HCT116 (cell line): ENCODE measurements around the gene SDCCAG8. TPM values are rescaled to one million over a fixed set of nuclear protein-coding genes. Genes with fewer than 3 reads are reported as not detected.

Experiments
- ATAC-seq: fragments of 200-7000 bp; cut with Tn5 transposase; 2 replicates; pipeline ENCODE4 v1.9.1; 2020; ENCODE audit warnings: mild to moderate bottlenecking, moderate library complexity
- BruUV-seq: library from RNA; stranded (reverse); fragments of 400-500 nt; replicated peaks from 2 replicates; lab custom pipeline; 2021; lab: Mats Ljungman, UMichigan
- CTCF ChIA-PET: fragments of 300-600 bp; sonication (Branson Sonifier 250); formaldehyde crosslinking; loops from one replicate; lab custom pipeline; 2021; ENCODE audit warnings: antibody characterized with exemption; lab: Charles Lee
- POLR2A ChIA-PET: fragments of 300-600, 350-600 bp; sonication (Branson Sonifier 250); formaldehyde crosslinking; loops from one replicate; lab custom pipeline; 2021; ENCODE audit warnings: antibody characterized with exemption; lab: Charles Lee
- RAD21 ChIA-PET, 2 experiments: fragments of 300-600 bp; sonication (Branson Sonifier 250); formaldehyde crosslinking; loops; one replicate each; lab custom pipeline; 2023; ENCODE audit warnings: low total read pairs in 2 of 2; ENCODE audit not compliant: uncharacterized antibody in 2 of 2, unreplicated experiment in 2 of 2, low non-redundant PET in 1 of 2; lab: Charles Lee
- DNase-seq: peaks from one replicate; pipeline ENCODE4 v3.0.0-alpha.2; 2010; ENCODE audit warnings: low read depth, low spot score
- H2AFZ ChIP-seq: fragments of 200-600 bp; shearing (Covaris generic), sonication (generic); 2 replicates; pipeline ENCODE4 v1.6.1; 2017; ENCODE audit warnings: low read depth, mixed run types, mixed read lengths, antibody characterized with exemption, low read length; ENCODE audit not compliant: poor library complexity, severe bottlenecking
- H3K27ac ChIP-seq: 2 replicates; pipeline ENCODE4 v1.5.1; 2012; ENCODE audit warnings: low read depth, low read length
- H3K27me3 ChIP-seq: fragments of 200-600 bp; sonication (generic); 2 replicates; pipeline ENCODE4 v1.6.1; 2016; ENCODE audit warnings: mixed run types, low read length, mixed read lengths; ENCODE audit not compliant: insufficient read depth
- H3K36me3 ChIP-seq, 2 experiments: fragments of 200-500 bp in 1 of 2; fragments of 200-600 bp in 1 of 2; sonication (Bioruptor generic) in 1 of 2; sonication (generic) in 1 of 2; 2 replicates each; pipeline versions ENCODE4 v1.5.1 to v1.6.1; 2014 to 2016; ENCODE audit warnings: low read length in 2 of 2, inconsistent platforms in 1 of 2, mixed read lengths in 1 of 2, mixed run types in 1 of 2; ENCODE audit not compliant: insufficient read depth in 2 of 2, control insufficient read depth in 1 of 2
- H3K4me1 ChIP-seq, 2 experiments: fragments of 200-600 bp in 1 of 2; sonication (generic) in 1 of 2; 2 replicates each; pipeline versions ENCODE4 v1.5.1 to v1.6.1; 2012 to 2017; ENCODE audit warnings: low read length in 2 of 2, inconsistent platforms in 1 of 2, mild to moderate bottlenecking in 1 of 2, mixed read lengths in 1 of 2, mixed run types in 1 of 2, moderate library complexity in 1 of 2; ENCODE audit not compliant: insufficient read depth in 2 of 2, control insufficient read depth in 1 of 2
- H3K4me2 ChIP-seq: fragments of 200-600 bp; sonication (generic); 2 replicates; pipeline ENCODE4 v1.6.1; 2017; ENCODE audit warnings: mixed run types, low read length, mixed read lengths
- H3K4me3 ChIP-seq, 2 experiments: fragments of 200-600 bp in 1 of 2; sonication (generic) in 1 of 2; replicated peaks in 1 of 2; 2 replicates each; pipeline ENCODE4 v1.5.1; 2011 to 2016; ENCODE audit warnings: low read length in 2 of 2, control low read depth in 1 of 2, low read depth in 1 of 2, mild to moderate bottlenecking in 1 of 2, mixed read lengths in 1 of 2, mixed run types in 1 of 2
- H3K79me2 ChIP-seq: fragments of 200-600 bp; sonication (generic); 2 replicates; pipeline ENCODE4 v1.6.1; 2017; ENCODE audit warnings: mild to moderate bottlenecking, mixed run types, low read length, moderate library complexity, mixed read lengths; ENCODE audit not compliant: insufficient read depth
- H3K9ac ChIP-seq: fragments of 200-600 bp; sonication (generic); 2 replicates; pipeline ENCODE4 v1.6.1; 2016; ENCODE audit warnings: low read length, mixed read lengths
- H3K9me2 ChIP-seq: fragments of 200-600 bp; sonication (generic), shearing (Covaris generic); 2 replicates; pipeline ENCODE4 v1.6.1; 2017; ENCODE audit warnings: mixed run types, mild to moderate bottlenecking, moderate library complexity; ENCODE audit not compliant: insufficient read depth
- H3K9me3 ChIP-seq, 2 experiments: fragments of 200-500 bp in 1 of 2; fragments of 200-600 bp in 1 of 2; sonication (Bioruptor generic) in 1 of 2; sonication (generic) in 1 of 2; 2 replicates each; pipeline ENCODE4 v1.6.1; 2014 to 2017; ENCODE audit warnings: low read length in 2 of 2, mixed read lengths in 2 of 2, inconsistent platforms in 1 of 2, low read depth in 1 of 2, mild to moderate bottlenecking in 1 of 2, mixed run types in 1 of 2, moderate library complexity in 1 of 2; ENCODE audit not compliant: control insufficient read depth in 1 of 2, insufficient read depth in 1 of 2
- H4K20me1 ChIP-seq: fragments of 200-600 bp; sonication (generic), shearing (Covaris generic); 2 replicates; pipeline ENCODE4 v1.6.1; 2017; ENCODE audit warnings: mixed run types, mild to moderate bottlenecking, moderate library complexity; ENCODE audit not compliant: insufficient read depth
- CEBPB ChIP-seq: IDR thresholded peaks from 2 replicates; pipeline ENCODE4 v1.6.1; 2012; ENCODE audit warnings: low read depth
- EGR1 ChIP-seq: IDR thresholded peaks from 2 replicates; pipeline ENCODE4 v1.6.1; 2012; ENCODE audit warnings: low read depth
- ELF1 ChIP-seq: IDR thresholded peaks from 2 replicates; pipeline ENCODE4 v1.6.1; 2012; ENCODE audit warnings: low read depth, borderline replicate concordance
- EZH2 ChIP-seq: fragments of 200-600 bp; sonication (generic); IDR thresholded peaks from 2 replicates; pipeline ENCODE4 v1.6.1; 2017; ENCODE audit warnings: antibody characterized with exemption, mixed run types
- EZH2phosphoT487 ChIP-seq: fragments of 200-600 bp; IDR thresholded peaks from 2 replicates; pipeline ENCODE4 v1.6.1; 2018; ENCODE audit warnings: antibody characterized with exemption, borderline replicate concordance
- FOSL1 ChIP-seq: IDR thresholded peaks from 2 replicates; pipeline ENCODE4 v1.6.1; 2012; ENCODE audit warnings: low read depth
- JUND ChIP-seq: IDR thresholded peaks from 2 replicates; pipeline ENCODE4 v1.6.1; 2012
- POLR2A ChIP-seq: IDR thresholded peaks from 2 replicates; pipeline ENCODE4 v1.7.0; 2011; ENCODE audit warnings: borderline replicate concordance; ENCODE audit not compliant: insufficient read depth, insufficient read length; ENCODE audit errors: extremely low read depth
- SP1 ChIP-seq: IDR thresholded peaks from 2 replicates; pipeline ENCODE4 v1.6.1; 2012; ENCODE audit warnings: low read depth
- TCF7L2 ChIP-seq: IDR thresholded peaks from 2 replicates; pipeline ENCODE4 v1.7.0; 2011; ENCODE audit warnings: borderline replicate concordance, inconsistent platforms; ENCODE audit not compliant: insufficient read depth, insufficient read length; ENCODE audit errors: extremely low read depth
- YY1 ChIP-seq: IDR thresholded peaks from 2 replicates; pipeline ENCODE4 v1.6.1; 2011; ENCODE audit warnings: low read length, low read depth, moderate library complexity, mild to moderate bottlenecking; ENCODE audit not compliant: insufficient replicate concordance; ENCODE audit errors: extremely low read depth
- ZNF274 ChIP-seq: fragments of 200-500 bp; sonication (Bioruptor generic); IDR thresholded peaks from 2 replicates; pipeline ENCODE4 v1.6.1; 2014; ENCODE audit warnings: mild to moderate bottlenecking, low read depth, low read length, inconsistent platforms
- intact Hi-C: fragments of 100-400 bp; cut with micrococcal nuclease; formaldehyde crosslinking; loops from 2 replicates; pipeline ENCODE4 v1.10.0; 2022
- total RNA-seq: library from RNA; stranded (reverse); gene quantifications from one replicate; pipeline ENCODE4 v1.2.1, GENCODE V29; 2021; ENCODE audit not compliant: unreplicated experiment
- TF ChIP-seq, protein P1 (sequence below): IDR thresholded peaks from 2 replicates; pipeline ENCODE4 v1.6.1; 2012; ENCODE audit warnings: low read depth
- TF ChIP-seq, protein P2 (sequence below): IDR thresholded peaks from 2 replicates; pipeline ENCODE4 v1.6.1; 2012
- TF ChIP-seq, protein P3 (sequence below), 3 experiments: fragments of 200-600 bp in 1 of 3; sonication (generic) in 1 of 3; IDR thresholded peaks in 2 of 3; conservative IDR thresholded peaks in 1 of 3; 2 replicates each; pipeline ENCODE4 v1.5.1; 2012 to 2017; ENCODE audit warnings: low read depth in 2 of 3, low read length in 2 of 3, antibody characterized with exemption in 1 of 3, borderline replicate concordance in 1 of 3, control low read depth in 1 of 3, mild to moderate bottlenecking in 1 of 3, mixed read lengths in 1 of 3, mixed run types in 1 of 3, moderate library complexity in 1 of 3; ENCODE audit not compliant: insufficient read depth in 1 of 3

The SDCCAG8 gene
- total RNA-seq, 1 experiment from 2014 or later = 38.2 TPM

DNA sequence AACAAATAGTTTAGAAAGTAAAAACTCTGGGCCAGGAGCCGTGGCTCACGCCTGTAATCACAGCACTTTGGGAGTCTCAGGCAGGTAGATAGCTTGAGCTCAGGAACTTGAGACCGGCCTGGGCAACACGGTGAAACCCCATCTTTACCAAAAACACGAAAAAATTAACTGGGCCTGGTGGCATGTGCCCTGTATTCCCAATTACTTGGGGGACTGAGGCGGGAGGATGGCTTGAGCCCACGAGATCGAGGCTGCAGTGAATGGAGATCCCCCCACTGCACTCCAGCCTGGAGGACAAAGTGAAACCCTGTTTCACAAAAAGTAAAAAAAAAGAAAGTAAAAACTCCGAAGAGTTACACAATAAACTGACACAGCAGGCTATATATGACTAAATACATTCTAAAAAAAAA lies 11.4 kb upstream of the SDCCAG8 start:
- Histone ChIP-seq H3K79me2 (peaks cover 87% of the 10 kb centered on the region), H3K4me3 (no peak overlapping the region), H3K4me2 (no peak overlapping the region), H3K4me1 (0 out of 4 replicates have a peak, but pooled peaks cover 0 to 5% of the 10 kb centered on the region in 2 experiments), H2AFZ (no peak overlapping the region), H4K20me1 (no peaks in the 10 kb centered on the region), H3K27me3 (no peaks in the 10 kb centered on the region), H3K9ac (no peak overlapping the region), H3K27ac (no peak overlapping the region), H3K36me3 (no peaks in the 10 kb centered on the region), H3K9me2 (no peaks in the 10 kb centered on the region), H3K9me3 (no peaks in the 10 kb centered on the region)
- no peak for DNase-seq
- intact Hi-C loops = no loop called here
- ChIA-PET RAD21 (no interaction called here), CTCF (no interaction called here), POLR2A (no interaction called here)
- TF ChIP-seq, protein P1, sequence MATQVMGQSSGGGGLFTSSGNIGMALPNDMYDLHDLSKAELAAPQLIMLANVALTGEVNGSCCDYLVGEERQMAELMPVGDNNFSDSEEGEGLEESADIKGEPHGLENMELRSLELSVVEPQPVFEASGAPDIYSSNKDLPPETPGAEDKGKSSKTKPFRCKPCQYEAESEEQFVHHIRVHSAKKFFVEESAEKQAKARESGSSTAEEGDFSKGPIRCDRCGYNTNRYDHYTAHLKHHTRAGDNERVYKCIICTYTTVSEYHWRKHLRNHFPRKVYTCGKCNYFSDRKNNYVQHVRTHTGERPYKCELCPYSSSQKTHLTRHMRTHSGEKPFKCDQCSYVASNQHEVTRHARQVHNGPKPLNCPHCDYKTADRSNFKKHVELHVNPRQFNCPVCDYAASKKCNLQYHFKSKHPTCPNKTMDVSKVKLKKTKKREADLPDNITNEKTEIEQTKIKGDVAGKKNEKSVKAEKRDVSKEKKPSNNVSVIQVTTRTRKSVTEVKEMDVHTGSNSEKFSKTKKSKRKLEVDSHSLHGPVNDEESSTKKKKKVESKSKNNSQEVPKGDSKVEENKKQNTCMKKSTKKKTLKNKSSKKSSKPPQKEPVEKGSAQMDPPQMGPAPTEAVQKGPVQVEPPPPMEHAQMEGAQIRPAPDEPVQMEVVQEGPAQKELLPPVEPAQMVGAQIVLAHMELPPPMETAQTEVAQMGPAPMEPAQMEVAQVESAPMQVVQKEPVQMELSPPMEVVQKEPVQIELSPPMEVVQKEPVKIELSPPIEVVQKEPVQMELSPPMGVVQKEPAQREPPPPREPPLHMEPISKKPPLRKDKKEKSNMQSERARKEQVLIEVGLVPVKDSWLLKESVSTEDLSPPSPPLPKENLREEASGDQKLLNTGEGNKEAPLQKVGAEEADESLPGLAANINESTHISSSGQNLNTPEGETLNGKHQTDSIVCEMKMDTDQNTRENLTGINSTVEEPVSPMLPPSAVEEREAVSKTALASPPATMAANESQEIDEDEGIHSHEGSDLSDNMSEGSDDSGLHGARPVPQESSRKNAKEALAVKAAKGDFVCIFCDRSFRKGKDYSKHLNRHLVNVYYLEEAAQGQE = no peak
- TF ChIP-seq, protein P2, sequence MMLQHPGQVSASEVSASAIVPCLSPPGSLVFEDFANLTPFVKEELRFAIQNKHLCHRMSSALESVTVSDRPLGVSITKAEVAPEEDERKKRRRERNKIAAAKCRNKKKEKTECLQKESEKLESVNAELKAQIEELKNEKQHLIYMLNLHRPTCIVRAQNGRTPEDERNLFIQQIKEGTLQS = no peak
- TF ChIP-seq POLR2A (no peak), EGR1 (no peak), EZH2 (no peak), CEBPB (no peak), ZNF274 (no peak), SP1 (no peak), JUND (no peak), FOSL1 (no peak), EZH2phosphoT487 (no peak), ELF1 (no peak), YY1 (no peak), TCF7L2 (no peak)
- TF ChIP-seq, protein P3, sequence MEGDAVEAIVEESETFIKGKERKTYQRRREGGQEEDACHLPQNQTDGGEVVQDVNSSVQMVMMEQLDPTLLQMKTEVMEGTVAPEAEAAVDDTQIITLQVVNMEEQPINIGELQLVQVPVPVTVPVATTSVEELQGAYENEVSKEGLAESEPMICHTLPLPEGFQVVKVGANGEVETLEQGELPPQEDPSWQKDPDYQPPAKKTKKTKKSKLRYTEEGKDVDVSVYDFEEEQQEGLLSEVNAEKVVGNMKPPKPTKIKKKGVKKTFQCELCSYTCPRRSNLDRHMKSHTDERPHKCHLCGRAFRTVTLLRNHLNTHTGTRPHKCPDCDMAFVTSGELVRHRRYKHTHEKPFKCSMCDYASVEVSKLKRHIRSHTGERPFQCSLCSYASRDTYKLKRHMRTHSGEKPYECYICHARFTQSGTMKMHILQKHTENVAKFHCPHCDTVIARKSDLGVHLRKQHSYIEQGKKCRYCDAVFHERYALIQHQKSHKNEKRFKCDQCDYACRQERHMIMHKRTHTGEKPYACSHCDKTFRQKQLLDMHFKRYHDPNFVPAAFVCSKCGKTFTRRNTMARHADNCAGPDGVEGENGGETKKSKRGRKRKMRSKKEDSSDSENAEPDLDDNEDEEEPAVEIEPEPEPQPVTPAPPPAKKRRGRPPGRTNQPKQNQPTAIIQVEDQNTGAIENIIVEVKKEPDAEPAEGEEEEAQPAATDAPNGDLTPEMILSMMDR (IDR thresholded peaks at IDR 0.05 in 2 of 3, conservative IDR thresholded peaks at IDR 0.05 in 1 of 3; ENCODE audit: borderline replicate concordance in 1 of 3, insufficient read depth in 1 of 3, low read depth in 2 of 3, low read length in 2 of 3) = no peak
- ATAC-seq = no peak
- no TSS peak for BruUV-seq
